ENCODE results near the gene PTRH2. TPM values are rescaled to one million over a fixed set of nuclear protein-coding genes. Genes with fewer than 3 reads are reported as not detected.

PTRH2 gene
- total RNA-seq, 1 donor = 8.0 TPM

GRCh38 chr17:59712862-59713261 is 5.6 kb upstream of the PTRH2 start:
- Histone ChIP-seq H3K9me3 (ENCODE audit: low read depth, low read length) (no peaks in the 10 kb centered on the region), H3K79me2 (ENCODE audit: insufficient read depth, low read length) (peaks cover 96% of the 10 kb centered on the region), H3K36me3 (ENCODE audit: insufficient read depth, low read length) (no peaks in the 10 kb centered on the region), H4K20me1 (ENCODE audit: insufficient read depth, low read length) (peaks cover 31% of the 10 kb centered on the region), H3K4me1 (ENCODE audit: insufficient read depth, low read length) (peaks cover 11% of the 10 kb centered on the region), H3K4me2 (ENCODE audit: insufficient read depth, low read length) (no peak overlapping the region), H3K27me3 (ENCODE audit: insufficient read depth, low read length) (no peaks in the 10 kb centered on the region), H2AFZ (ENCODE audit: low read length) (no peak overlapping the region), H3K4me3 (ENCODE audit: insufficient read depth, low read length) (no peak overlapping the region), H3K27ac (ENCODE audit: low read depth, low read length) (no peak overlapping the region)
- no peak for DNase-seq (ENCODE audit: insufficient read length, low spot score, missing footprints)
- no peak for TF ChIP-seq CTCF (IDR thresholded peaks at IDR 0.05; ENCODE audit: extremely low read depth, low read depth, low read length)

- H3K36me3 ChIP-seq (ENCODE audit: insufficient read depth, low read length) = no peaks in the 10 kb centered on the region
- no peak overlapping the region for H3K4me3 ChIP-seq (ENCODE audit: insufficient read depth, low read length)
- no peaks in the 10 kb centered on the region for H3K9me3 ChIP-seq (ENCODE audit: low read depth, low read length)
- H3K79me2 ChIP-seq (ENCODE audit: insufficient read depth, low read length) = peaks cover 93% of the 10 kb centered on the region
- H3K27ac ChIP-seq (ENCODE audit: low read depth, low read length) = no peak overlapping the region
- H3K4me1 ChIP-seq (ENCODE audit: insufficient read depth, low read length) = peaks cover 11% of the 10 kb centered on the region
- DNase-seq (ENCODE audit: insufficient read length, low spot score, missing footprints) = no peak
- no peaks in the 10 kb centered on the region for H3K27me3 ChIP-seq (ENCODE audit: insufficient read depth, low read length)
- TF ChIP-seq CTCF (IDR thresholded peaks at IDR 0.05; ENCODE audit: extremely low read depth, low read depth, low read length) = no peak
- no peak overlapping the region for H3K4me2 ChIP-seq (ENCODE audit: insufficient read depth, low read length)
- peaks cover 31% of the 10 kb centered on the region for H4K20me1 ChIP-seq (ENCODE audit: insufficient read depth, low read length)
- no peak overlapping the region for H2AFZ ChIP-seq (ENCODE audit: low read length)
Observed at GRCh38 chr17:59711936-59712335, 4.7 kb upstream of the PTRH2 start.

GRCh38 chr17:59707971-59708430 is 771 bp upstream of the PTRH2 start:
- Histone ChIP-seq H3K4me2 (ENCODE audit: insufficient read depth, low read length) (peak overlapping the region; percentile 82), H3K27ac (ENCODE audit: low read depth, low read length) (peak overlapping the region; percentile 95), H3K9me3 (ENCODE audit: low read depth, low read length) (no peaks in the 10 kb centered on the region), H3K4me1 (ENCODE audit: insufficient read depth, low read length) (peaks cover 21% of the 10 kb centered on the region), H4K20me1 (ENCODE audit: insufficient read depth, low read length) (peaks cover 41% of the 10 kb centered on the region), H3K27me3 (ENCODE audit: insufficient read depth, low read length) (no peaks in the 10 kb centered on the region), H3K4me3 (ENCODE audit: insufficient read depth, low read length) (peak overlapping the region; percentile 84), H3K79me2 (ENCODE audit: insufficient read depth, low read length) (peaks cover 95% of the 10 kb centered on the region), H3K36me3 (ENCODE audit: insufficient read depth, low read length) (peaks cover 5% of the 10 kb centered on the region), H2AFZ (ENCODE audit: low read length) (peak overlapping the region; percentile 58)
- DNase-seq (ENCODE audit: insufficient read length, low spot score, missing footprints) = no peak
- TF ChIP-seq CTCF (IDR thresholded peaks at IDR 0.05; ENCODE audit: extremely low read depth, low read depth, low read length) = no peak

- Histone ChIP-seq H3K4me2 (ENCODE audit: insufficient read depth, low read length) (no peak overlapping the region), H3K4me1 (ENCODE audit: insufficient read depth, low read length) (peaks cover 10% of the 10 kb centered on the region), H4K20me1 (ENCODE audit: insufficient read depth, low read length) (peaks cover 50% of the 10 kb centered on the region), H3K36me3 (ENCODE audit: insufficient read depth, low read length) (peaks cover 39% of the 10 kb centered on the region), H3K4me3 (ENCODE audit: insufficient read depth, low read length) (no peak overlapping the region), H3K9me3 (ENCODE audit: low read depth, low read length) (no peaks in the 10 kb centered on the region), H3K27ac (ENCODE audit: low read depth, low read length) (no peak overlapping the region), H3K27me3 (ENCODE audit: insufficient read depth, low read length) (no peaks in the 10 kb centered on the region), H3K79me2 (ENCODE audit: insufficient read depth, low read length) (peaks cover 98% of the 10 kb centered on the region), H2AFZ (ENCODE audit: low read length) (no peak overlapping the region)
- no peak for TF ChIP-seq CTCF (IDR thresholded peaks at IDR 0.05; ENCODE audit: extremely low read depth, low read depth, low read length)
- no peak for DNase-seq (ENCODE audit: insufficient read length, low spot score, missing footprints)
Observed at GRCh38 chr17:59702304-59702703, 4.9 kb downstream of the PTRH2 start.
